H9 (cell line): ENCODE data around the gene MGRN1. TPM values are rescaled to one million over a fixed set of nuclear protein-coding genes. Genes with fewer than 3 reads are reported as not detected.

ENCODE experiments used
- DNase-seq: peaks from one replicate; pipeline ENCODE4 v3.0.0-alpha.2; 2017
- H2AFZ ChIP-seq: one replicate; pipeline ENCODE4 v1.6.1; 2013; ENCODE audit warnings: mild to moderate bottlenecking, low read length, control low read depth, moderate library complexity
- H2AK5ac ChIP-seq: 2 replicates; pipeline ENCODE4 v1.6.1; 2013; ENCODE audit warnings: low read length, control low read depth, mixed read lengths; ENCODE audit not compliant: insufficient read length
- H2BK120ac ChIP-seq: one replicate; pipeline ENCODE4 v1.6.1; 2013; ENCODE audit warnings: low read depth, mild to moderate bottlenecking, low read length, control low read depth, inconsistent platforms; ENCODE audit not compliant: poor library complexity, severe bottlenecking
- H2BK12ac ChIP-seq: 2 replicates; pipeline ENCODE4 v1.6.1; 2013; ENCODE audit warnings: low read length, control low read depth, mixed read lengths, low read depth; ENCODE audit not compliant: insufficient read length
- H2BK15ac ChIP-seq: 2 replicates; pipeline ENCODE4 v1.6.1; 2013; ENCODE audit warnings: low read depth, low read length, control low read depth
- H2BK20ac ChIP-seq: one replicate; pipeline ENCODE4 v1.6.1; 2013; ENCODE audit warnings: low read depth, mild to moderate bottlenecking, low read length, control low read depth, inconsistent platforms; ENCODE audit not compliant: poor library complexity, severe bottlenecking
- H2BK5ac ChIP-seq: 2 replicates; pipeline ENCODE4 v1.6.1; 2013; ENCODE audit warnings: low read length, control low read depth, mixed read lengths; ENCODE audit not compliant: insufficient read length
- H3K14ac ChIP-seq: 2 replicates; pipeline ENCODE4 v1.6.1; 2013; ENCODE audit warnings: low read length, control low read depth; ENCODE audit not compliant: insufficient read depth
- H3K18ac ChIP-seq: 2 replicates; pipeline ENCODE4 v1.6.1; 2013; ENCODE audit warnings: low read depth, mild to moderate bottlenecking, mixed read lengths, low read length, control low read depth; ENCODE audit not compliant: insufficient read length
- H3K23ac ChIP-seq: 2 replicates; pipeline ENCODE4 v1.6.1; 2013; ENCODE audit warnings: low read length, control low read depth, mixed read lengths, low read depth; ENCODE audit not compliant: insufficient read length
- H3K23me2 ChIP-seq: 2 replicates; pipeline ENCODE4 v1.6.1; 2013; ENCODE audit warnings: low read depth, mild to moderate bottlenecking, mixed read lengths, low read length, control low read depth; ENCODE audit not compliant: insufficient read length, poor library complexity, severe bottlenecking
- H3K27ac ChIP-seq: 2 replicates; pipeline ENCODE4 v1.5.1; 2013; ENCODE audit warnings: low read length, control low read depth, mixed read lengths, low read depth; ENCODE audit not compliant: insufficient read length
- H3K27me3 ChIP-seq: 2 replicates; pipeline ENCODE4 v1.6.1; 2013; ENCODE audit warnings: low read length, control low read depth, inconsistent platforms; ENCODE audit not compliant: insufficient read depth
- H3K4ac ChIP-seq: 2 replicates; pipeline ENCODE4 v1.6.1; 2013; ENCODE audit warnings: low read depth, mild to moderate bottlenecking, control low read depth, inconsistent platforms, low read length, moderate library complexity
- H3K4me1 ChIP-seq: 2 replicates; pipeline ENCODE4 v1.6.1; 2013; ENCODE audit warnings: low read length, control low read depth, inconsistent platforms; ENCODE audit not compliant: insufficient read depth
- H3K4me2 ChIP-seq: 2 replicates; pipeline ENCODE4 v1.6.1; 2013; ENCODE audit warnings: low read length, control low read depth, mixed read lengths; ENCODE audit not compliant: insufficient read length, insufficient read depth
- H3K56ac ChIP-seq: 2 replicates; pipeline ENCODE4 v1.6.1; 2013; ENCODE audit warnings: low read depth, mild to moderate bottlenecking, mixed read lengths, low read length, control low read depth; ENCODE audit not compliant: insufficient read length
- H3K79me1 ChIP-seq: 2 replicates; pipeline ENCODE4 v1.6.1; 2013; ENCODE audit warnings: low read depth, mild to moderate bottlenecking, moderate library complexity, low read length, control low read depth, inconsistent platforms; ENCODE audit not compliant: insufficient read depth, poor library complexity, severe bottlenecking
- H3K79me2 ChIP-seq: 2 replicates; pipeline ENCODE4 v1.6.1; 2013; ENCODE audit warnings: low read length, control low read depth, inconsistent platforms; ENCODE audit not compliant: insufficient read depth
- H3K9ac ChIP-seq: 2 replicates; pipeline ENCODE4 v1.6.1; 2013; ENCODE audit warnings: low read length, control low read depth, mixed read lengths; ENCODE audit not compliant: insufficient read length; ENCODE audit errors: extremely low read depth
- H3K9me3 ChIP-seq: one replicate; pipeline ENCODE4 v1.6.1; 2013; ENCODE audit warnings: low read depth, low read length, inconsistent platforms; ENCODE audit not compliant: control insufficient read depth
- H3T11ph ChIP-seq: one replicate; pipeline ENCODE4 v1.6.1; 2013; ENCODE audit warnings: mild to moderate bottlenecking, low read length, control low read depth, inconsistent platforms
- H4K20me1 ChIP-seq: one replicate; pipeline ENCODE4 v1.6.1; 2013; ENCODE audit not compliant: control insufficient read depth, insufficient read length, insufficient read depth
- H4K5ac ChIP-seq: 2 replicates; pipeline ENCODE4 v1.6.1; 2013; ENCODE audit warnings: low read depth, mild to moderate bottlenecking, mixed read lengths, low read length, control low read depth; ENCODE audit not compliant: insufficient read length
- H4K8ac ChIP-seq: replicated peaks from 2 replicates; pipeline ENCODE4 v1.6.1; 2013; ENCODE audit warnings: low read length, control low read depth, mixed read lengths, low read depth; ENCODE audit not compliant: insufficient read length
- H4K91ac ChIP-seq: 2 replicates; pipeline ENCODE4 v1.6.1; 2013; ENCODE audit warnings: low read depth, mild to moderate bottlenecking, moderate library complexity, mixed read lengths, low read length, control low read depth; ENCODE audit not compliant: insufficient read length
- H3K27ac Mint-ChIP-seq, 3 experiments: 2 replicates in 2 of 3; 3 replicates in 1 of 3; pipeline ENCODE4 v1.8.0; 2020 to 2021; ENCODE audit warnings: mixed read lengths in 3 of 3, mild to moderate bottlenecking in 1 of 3, moderate library complexity in 1 of 3
- H3K27me3 Mint-ChIP-seq: 2 replicates; pipeline ENCODE4 v1.8.0; 2021; ENCODE audit warnings: low read depth, mild to moderate bottlenecking, moderate library complexity, mixed read lengths
- H3K36me3 Mint-ChIP-seq, 3 experiments: 2 replicates in 2 of 3; 3 replicates in 1 of 3; pipeline ENCODE4 v1.8.0; 2020 to 2021; ENCODE audit warnings: low read depth in 3 of 3, mixed read lengths in 3 of 3; ENCODE audit not compliant: insufficient read depth in 1 of 3
- H3K4me1 Mint-ChIP-seq, 2 experiments: 2 replicates each; pipeline ENCODE4 v1.8.0; 2020; ENCODE audit warnings: mixed read lengths in 2 of 2
- H3K4me3 Mint-ChIP-seq, 2 experiments: 2 replicates in 1 of 2; 3 replicates in 1 of 2; pipeline ENCODE4 v1.8.0; 2020 to 2021; ENCODE audit warnings: mild to moderate bottlenecking in 2 of 2, mixed read lengths in 2 of 2, moderate library complexity in 1 of 2
- H3K9me3 Mint-ChIP-seq, 2 experiments: 2 replicates in 1 of 2; 3 replicates in 1 of 2; pipeline ENCODE4 v1.8.0; 2020; ENCODE audit warnings: mild to moderate bottlenecking in 2 of 2, mixed read lengths in 2 of 2, moderate library complexity in 1 of 2
- CTCF ChIP-seq: fragments of 200-600 bp; sonication (generic); conservative IDR thresholded peaks from 3 replicates; pipeline ENCODE4 v1.8.0; 2021; ENCODE audit warnings: antibody characterized with exemption, mild to moderate bottlenecking
- WGBS: extraction: QIAGEN DNeasy Blood & Tissue Kit; methylation state at CpG from one replicate; pipeline ENCODE4 v1.1.7; 2013; ENCODE audit warnings: missing lambda C conversion rate, low lambda C conversion rate, mixed read lengths; ENCODE audit not compliant: insufficient read length; ENCODE audit errors: extremely low coverage; 5-methylcytosine and 5-hydroxymethylcytosine counted together
- total RNA-seq: library from RNA; stranded (reverse); gene quantifications from 2 replicates; pipeline ENCODE4 v1.2.1, GENCODE V29; 2021

Gene MGRN1
- total RNA-seq, 1 experiment from 2014 or later = 91.6 TPM

- Mint-ChIP-seq H3K27ac (no peak overlapping the region; a peak in 1 of 7 replicates), H3K4me3 (no peak overlapping the region), H3K36me3 (peaks cover 0 to 7% (median 0%) of the 10 kb centered on the region in 3 experiments; a peak in 1 of 7 replicates), H3K4me1 (peaks cover 12 to 27% of the 10 kb centered on the region in 2 experiments), H3K9me3 (no peaks in the 10 kb centered on the region), H3K27me3 (peaks cover 2% of the 10 kb centered on the region)
- Histone ChIP-seq H3K27me3 (no peaks in the 10 kb centered on the region), H3K4ac (no peak overlapping the region), H3K9ac (no peak overlapping the region), H3K79me1 (no peaks in the 10 kb centered on the region), H3K23ac (no peak overlapping the region), H3T11ph (no peak overlapping the region), H4K8ac (no peak overlapping the region), H3K4me2 (no peak overlapping the region), H3K4me1 (no peaks in the 10 kb centered on the region), H4K20me1 (no peaks in the 10 kb centered on the region), H2BK20ac (no peak overlapping the region), H3K14ac (no peak overlapping the region), H2AFZ (no peak overlapping the region), H4K5ac (no peak overlapping the region), H2BK120ac (no peak overlapping the region), H3K18ac (no peak overlapping the region), H2AK5ac (no peak overlapping the region), H4K91ac (no peak overlapping the region), H3K79me2 (no peaks in the 10 kb centered on the region), H3K23me2 (no peaks in the 10 kb centered on the region), H3K56ac (no peak overlapping the region), H3K27ac (no peak overlapping the region), H3K9me3 (no peaks in the 10 kb centered on the region), H2BK15ac (no peak overlapping the region), H2BK5ac (no peak overlapping the region), H2BK12ac (no peak overlapping the region)
- DNase-seq = no peak
- TF ChIP-seq CTCF = no peak
- whole genome bisulfite sequencing = no CpG with 5 or more reads among the region's 6 CpGs
Observed at GRCh38 chr16:4601864-4602186, 22.8 kb upstream of the MGRN1 start.
